Measurements from ENCODE around the gene NECAB3. TPM values are rescaled to one million over a fixed set of nuclear protein-coding genes. Genes with fewer than 3 reads are reported as not detected.

Gene NECAB3
- total and polyA plus RNA-seq, 2 of the 13 experiments (the other 11 are each of a cell fraction or from before 2014, with no cell fraction given): 61.5 to 65.5 TPM

DNA sequence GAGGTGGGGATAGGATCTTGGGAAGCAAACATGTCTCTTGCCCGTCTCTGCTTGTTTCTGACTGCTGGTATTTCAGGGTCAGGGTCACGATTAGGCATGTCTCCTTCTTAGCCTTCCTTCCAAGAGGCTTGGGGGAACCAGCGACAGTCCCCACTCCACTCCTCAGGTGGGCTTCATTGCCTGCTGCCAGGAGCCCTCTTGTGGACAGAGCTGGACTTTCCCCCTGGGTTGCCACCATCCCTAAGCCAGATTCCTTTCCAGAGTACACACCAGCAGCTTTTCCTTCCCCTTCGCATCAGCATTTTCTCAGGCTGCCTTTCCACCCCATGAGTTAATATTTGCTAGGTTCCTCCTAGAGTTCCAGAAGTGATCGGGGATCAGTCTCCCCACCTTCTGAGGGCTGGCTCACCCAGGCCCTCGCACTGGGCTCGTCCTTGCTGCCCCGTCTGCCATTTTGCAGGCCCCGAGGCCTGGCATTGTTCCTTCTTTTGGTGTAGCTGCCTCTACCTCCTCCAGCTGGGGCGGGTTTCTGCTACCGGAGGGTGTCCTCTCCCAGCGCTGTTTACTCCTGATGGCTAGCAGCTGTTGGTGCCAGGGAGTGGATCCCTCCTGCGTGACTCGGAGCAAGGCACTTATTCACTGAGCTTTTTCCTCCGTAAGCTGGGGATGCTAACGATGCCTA lies 20.9 kb downstream of the NECAB3 start (continued):
- no peak; the same call in 1 of the 2 replicates for TF ChIP-seq ZFP1 (CRISPR knock-in tag; IDR thresholded peaks at IDR 0.05)
- TF ChIP-seq KAT8 (CRISPR knock-in tag; IDR thresholded peaks at IDR 0.05): 0 out of 2 replicates have a peak, but pooled peaks have one; percentile 17
- no peak for TF ChIP-seq ZNF10 (CRISPR knock-in tag; IDR thresholded peaks at IDR 0.05; ENCODE audit: borderline replicate concordance, low read depth)
- no peak for TF ChIP-seq FOXA1 (IDR thresholded peaks at IDR 0.05)
- TF ChIP-seq FOXA1 (CRISPR knock-in tag; IDR thresholded peaks at IDR 0.05): peak; percentile 44
- TF ChIP-seq, protein P1, sequence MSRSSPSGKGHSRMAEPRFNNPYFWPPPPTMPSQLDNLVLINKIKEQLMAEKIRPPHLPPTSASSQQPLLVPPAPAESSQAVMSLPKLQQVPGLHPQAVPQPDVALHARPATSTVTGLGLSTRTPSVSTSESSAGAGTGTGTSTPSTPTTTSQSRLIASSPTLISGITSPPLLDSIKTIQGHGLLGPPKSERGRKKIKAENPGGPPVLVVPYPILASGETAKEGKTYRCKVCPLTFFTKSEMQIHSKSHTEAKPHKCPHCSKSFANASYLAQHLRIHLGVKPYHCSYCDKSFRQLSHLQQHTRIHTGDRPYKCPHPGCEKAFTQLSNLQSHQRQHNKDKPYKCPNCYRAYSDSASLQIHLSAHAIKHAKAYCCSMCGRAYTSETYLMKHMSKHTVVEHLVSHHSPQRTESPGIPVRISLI (CRISPR knock-in tag; IDR thresholded peaks at IDR 0.05; ENCODE audit: borderline replicate concordance): peak; percentile 33; the same call in 1 of the 2 replicates
- peak; percentile 42; the same call in 1 of the 2 replicates for TF ChIP-seq ARNT2 (CRISPR knock-in tag; IDR thresholded peaks at IDR 0.05; ENCODE audit: low read depth)
- no peak for TF ChIP-seq NFE2L1 (CRISPR knock-in tag; IDR thresholded peaks at IDR 0.05; ENCODE audit: borderline replicate concordance)
- no peak for TF ChIP-seq ZNF292 (CRISPR knock-in tag; IDR thresholded peaks at IDR 0.05; ENCODE audit: borderline replicate concordance, low read depth)
- no peak for TF ChIP-seq SOX6 (IDR thresholded peaks at IDR 0.05)
- no peak for TF ChIP-seq SOX6 (CRISPR knock-in tag; IDR thresholded peaks at IDR 0.05)
- peak; percentile 90 for TF ChIP-seq AGO1 (IDR thresholded peaks at IDR 0.05; ENCODE audit: low read depth, low read length, poor library complexity, severe bottlenecking)
- peak; percentile 30; the same call in 1 of the 2 replicates for TF ChIP-seq SOX5 (CRISPR knock-in tag; IDR thresholded peaks at IDR 0.05; ENCODE audit: borderline replicate concordance)
- no peak for TF ChIP-seq ZBTB10 (CRISPR knock-in tag; IDR thresholded peaks at IDR 0.05; ENCODE audit: borderline replicate concordance)
- peak; percentile 89; the same call in 1 of the 2 replicates for TF ChIP-seq CC2D1A (CRISPR knock-in tag; IDR thresholded peaks at IDR 0.05)
- no peak for TF ChIP-seq HNF1A (IDR thresholded peaks at IDR 0.05; ENCODE audit: low read depth)
- TF ChIP-seq HNF1A (CRISPR knock-in tag; IDR thresholded peaks at IDR 0.05; ENCODE audit: borderline replicate concordance): no peak
- TF ChIP-seq ZNF331 (CRISPR knock-in tag; IDR thresholded peaks at IDR 0.05): peak; percentile 67; the same call in 1 of the 2 replicates
